ENCODE results near the gene CCSER1.

CCSER1 gene

DNA sequence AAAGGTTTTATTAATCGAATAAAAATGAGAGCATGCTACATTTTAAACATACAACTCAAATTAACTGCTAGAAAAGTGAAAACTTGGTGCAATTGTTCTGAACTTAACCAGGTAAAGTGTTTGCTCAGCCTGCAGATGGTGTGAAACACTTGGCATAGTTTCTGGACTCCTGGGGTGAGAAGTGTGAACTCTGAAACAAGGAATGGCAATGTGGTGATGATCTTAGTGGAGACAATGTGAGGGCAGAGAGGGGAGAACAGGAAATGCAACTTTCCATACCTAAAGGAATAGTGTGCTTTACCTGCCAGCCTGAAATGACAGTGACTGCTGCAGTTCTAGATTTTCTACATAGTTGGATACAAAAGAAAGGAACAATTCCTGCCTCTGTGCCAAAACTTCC is 57.4 kb downstream of the CCSER1 start:
- DNase-seq = no peak
- no peak overlapping the region for H3K27ac Mint-ChIP-seq
- no peak overlapping the region for H3K4me3 Mint-ChIP-seq
- no peaks in the 10 kb centered on the region for H3K36me3 Mint-ChIP-seq (ENCODE audit: low read depth)
- no peaks in the 10 kb centered on the region for H3K9me3 Mint-ChIP-seq
- no peaks in the 10 kb centered on the region for H3K4me1 Mint-ChIP-seq
- TF ChIP-seq, protein P1, sequence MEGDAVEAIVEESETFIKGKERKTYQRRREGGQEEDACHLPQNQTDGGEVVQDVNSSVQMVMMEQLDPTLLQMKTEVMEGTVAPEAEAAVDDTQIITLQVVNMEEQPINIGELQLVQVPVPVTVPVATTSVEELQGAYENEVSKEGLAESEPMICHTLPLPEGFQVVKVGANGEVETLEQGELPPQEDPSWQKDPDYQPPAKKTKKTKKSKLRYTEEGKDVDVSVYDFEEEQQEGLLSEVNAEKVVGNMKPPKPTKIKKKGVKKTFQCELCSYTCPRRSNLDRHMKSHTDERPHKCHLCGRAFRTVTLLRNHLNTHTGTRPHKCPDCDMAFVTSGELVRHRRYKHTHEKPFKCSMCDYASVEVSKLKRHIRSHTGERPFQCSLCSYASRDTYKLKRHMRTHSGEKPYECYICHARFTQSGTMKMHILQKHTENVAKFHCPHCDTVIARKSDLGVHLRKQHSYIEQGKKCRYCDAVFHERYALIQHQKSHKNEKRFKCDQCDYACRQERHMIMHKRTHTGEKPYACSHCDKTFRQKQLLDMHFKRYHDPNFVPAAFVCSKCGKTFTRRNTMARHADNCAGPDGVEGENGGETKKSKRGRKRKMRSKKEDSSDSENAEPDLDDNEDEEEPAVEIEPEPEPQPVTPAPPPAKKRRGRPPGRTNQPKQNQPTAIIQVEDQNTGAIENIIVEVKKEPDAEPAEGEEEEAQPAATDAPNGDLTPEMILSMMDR (IDR thresholded peaks at IDR 0.05) = no peak
- no peaks in the 10 kb centered on the region for H3K27me3 Mint-ChIP-seq (ENCODE audit: low read depth, poor library complexity)

DNA sequence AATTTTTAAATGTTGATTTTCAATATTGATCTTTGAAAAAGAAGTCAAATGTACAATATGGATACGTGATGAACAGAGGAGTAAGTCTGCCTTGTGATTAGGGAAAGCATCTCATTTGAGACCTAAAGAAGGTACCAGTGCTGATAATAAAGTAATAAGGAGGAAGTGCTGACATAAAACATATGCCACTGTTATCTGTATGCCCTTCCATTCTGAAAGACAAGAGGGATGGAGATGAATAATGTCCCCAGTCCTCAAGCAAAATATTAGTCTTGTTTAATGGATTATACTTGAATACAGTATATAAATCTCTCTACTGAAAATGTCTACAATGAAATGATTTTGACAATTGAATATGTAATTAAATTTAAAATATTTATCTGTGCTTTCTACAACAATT is 58.2 kb downstream of the CCSER1 start:
- Mint-ChIP-seq H3K4me3 (no peak overlapping the region), H3K36me3 (ENCODE audit: low read depth) (no peaks in the 10 kb centered on the region), H3K9me3 (no peaks in the 10 kb centered on the region), H3K27ac (no peak overlapping the region), H3K27me3 (ENCODE audit: low read depth, poor library complexity) (no peaks in the 10 kb centered on the region), H3K4me1 (no peaks in the 10 kb centered on the region)
- TF ChIP-seq, protein P1 (IDR thresholded peaks at IDR 0.05) = no peak
- no peak for DNase-seq

DNA sequence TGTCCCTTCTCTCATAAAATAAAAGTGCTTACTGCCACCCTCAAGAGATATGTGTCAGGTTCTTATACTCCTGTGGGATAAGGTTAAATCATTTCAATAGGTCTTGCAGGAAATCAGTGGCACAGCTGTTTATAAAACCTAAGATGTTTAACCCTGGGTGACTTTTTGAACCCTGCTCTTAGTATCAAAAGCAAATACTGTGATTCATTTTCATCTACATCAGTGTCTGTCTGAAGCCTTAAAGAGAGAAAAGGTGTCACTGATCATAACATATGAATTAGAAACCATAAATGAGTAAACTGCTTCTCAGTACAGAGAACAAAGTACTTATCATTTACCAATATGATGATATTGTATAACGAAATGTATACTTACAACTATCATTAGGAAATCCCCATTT is 59.0 kb downstream of the CCSER1 start:
- no peaks in the 10 kb centered on the region for H3K36me3 Mint-ChIP-seq (ENCODE audit: low read depth)
- H3K27ac Mint-ChIP-seq = no peak overlapping the region
- no peaks in the 10 kb centered on the region for H3K4me1 Mint-ChIP-seq
- DNase-seq = no peak
- TF ChIP-seq, protein P1 (IDR thresholded peaks at IDR 0.05) = no peak
- no peaks in the 10 kb centered on the region for H3K9me3 Mint-ChIP-seq
- no peak overlapping the region for H3K4me3 Mint-ChIP-seq
- no peaks in the 10 kb centered on the region for H3K27me3 Mint-ChIP-seq (ENCODE audit: low read depth, poor library complexity)

DNA sequence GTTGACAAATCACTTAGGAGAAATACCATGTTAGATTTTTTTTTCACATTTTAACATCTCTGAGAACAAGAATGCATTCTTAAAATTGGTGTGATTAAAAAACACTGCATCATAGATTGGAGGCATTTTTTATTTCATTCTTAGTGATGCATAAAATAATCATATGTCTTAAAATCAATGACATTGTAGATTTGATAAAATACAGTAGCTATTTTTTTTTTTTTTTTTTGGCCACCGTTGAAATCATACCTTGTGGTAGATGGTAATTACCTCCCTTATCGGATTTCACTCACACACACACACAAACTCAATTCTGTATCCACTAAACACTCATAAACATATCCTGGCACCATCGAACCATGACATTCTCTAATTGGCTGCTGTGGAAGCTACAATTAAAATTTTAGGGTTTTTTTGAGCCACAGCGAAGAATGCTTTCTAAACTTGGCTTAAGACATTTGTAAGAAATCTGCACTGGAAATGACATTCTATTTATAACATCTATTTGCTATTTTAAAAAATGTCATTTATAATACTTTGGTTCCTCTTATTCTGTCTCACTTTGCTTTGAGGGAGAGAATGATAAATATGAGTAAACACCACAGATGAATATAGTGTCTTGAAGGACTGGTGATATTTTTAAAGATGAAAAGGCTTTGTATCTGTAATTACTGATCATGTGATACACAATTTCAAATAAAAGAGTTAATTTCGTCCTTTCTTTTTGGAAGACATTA is 60.1 kb downstream of the CCSER1 start:
- Mint-ChIP-seq H3K9me3 (no peaks in the 10 kb centered on the region), H3K27me3 (ENCODE audit: low read depth, poor library complexity) (no peaks in the 10 kb centered on the region), H3K4me1 (no peaks in the 10 kb centered on the region), H3K36me3 (ENCODE audit: low read depth) (no peaks in the 10 kb centered on the region), H3K27ac (no peak overlapping the region), H3K4me3 (no peak overlapping the region)
- TF ChIP-seq, protein P1 (IDR thresholded peaks at IDR 0.05) = no peak
- no peak for DNase-seq

DNA sequence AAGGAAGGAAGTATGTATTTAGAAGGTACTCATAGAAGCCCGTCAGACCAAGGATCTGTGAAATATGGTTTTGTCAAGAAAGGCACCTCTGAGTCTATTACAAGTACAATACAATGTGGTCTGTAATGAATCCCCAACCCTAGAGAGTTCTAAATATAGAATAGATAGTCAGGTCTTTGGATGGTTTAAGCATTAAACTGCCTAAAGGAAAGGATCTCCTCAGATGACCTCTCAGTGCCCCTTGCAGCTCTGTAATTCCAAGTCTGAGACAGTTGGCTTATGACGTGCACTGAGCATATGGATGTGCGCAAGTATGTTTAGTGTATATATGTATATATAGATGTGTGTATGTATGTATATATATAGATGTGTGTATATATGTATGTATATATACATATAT is 62.0 kb downstream of the CCSER1 start:
- Mint-ChIP-seq H3K36me3 (ENCODE audit: low read depth) (no peaks in the 10 kb centered on the region), H3K4me3 (no peak overlapping the region), H3K27me3 (ENCODE audit: low read depth, poor library complexity) (no peaks in the 10 kb centered on the region), H3K27ac (no peak overlapping the region), H3K4me1 (no peaks in the 10 kb centered on the region), H3K9me3 (no peaks in the 10 kb centered on the region)
- TF ChIP-seq, protein P1 (IDR thresholded peaks at IDR 0.05) = no peak
- DNase-seq = no peak

DNA sequence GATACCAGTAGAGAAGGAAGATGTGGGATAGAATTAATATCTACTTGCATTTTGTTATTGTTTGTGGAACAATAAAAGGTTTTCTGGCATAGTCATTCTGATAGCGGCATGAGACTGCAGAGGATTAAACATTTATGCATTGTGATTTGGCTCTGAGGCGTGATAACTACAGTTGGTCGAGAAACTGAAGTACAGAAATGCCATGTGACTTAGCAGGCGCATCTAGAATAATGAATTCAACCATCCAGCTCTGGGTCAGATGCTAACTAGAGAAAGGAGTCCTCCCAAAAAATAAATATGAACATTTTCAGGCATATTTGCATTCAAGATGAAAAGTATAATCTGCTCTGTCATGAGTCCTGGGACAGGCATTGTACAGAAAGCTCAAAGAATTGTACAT is 62.8 kb downstream of the CCSER1 start:
- H3K36me3 Mint-ChIP-seq (ENCODE audit: low read depth) = no peaks in the 10 kb centered on the region
- TF ChIP-seq, protein P1 (IDR thresholded peaks at IDR 0.05) = no peak
- H3K27ac Mint-ChIP-seq = no peak overlapping the region
- H3K9me3 Mint-ChIP-seq = no peaks in the 10 kb centered on the region
- no peak overlapping the region for H3K4me3 Mint-ChIP-seq
- no peaks in the 10 kb centered on the region for H3K27me3 Mint-ChIP-seq (ENCODE audit: low read depth, poor library complexity)
- H3K4me1 Mint-ChIP-seq = no peaks in the 10 kb centered on the region
- DNase-seq = no peak

Measured in nephron progenitor cell (in vitro differentiated cells).